ENCODE measurements around the gene TRAF7.

The TRAF7 gene

GRCh38 chr16:2165861-2166260 is 10.3 kb downstream of the TRAF7 start:
- H3K36me3 ChIP-seq (ENCODE audit: control insufficient read depth, insufficient read depth, low read length) = peaks cover 9% of the 10 kb centered on the region
- H3K9me3 ChIP-seq (ENCODE audit: control insufficient read depth, low read length) = no peaks in the 10 kb centered on the region
- no peak overlapping the region for H3K27ac ChIP-seq (ENCODE audit: insufficient read depth, low read depth, low read length, poor library complexity, severe bottlenecking)
- no peaks in the 10 kb centered on the region for H3K27me3 ChIP-seq (ENCODE audit: control insufficient read depth, insufficient read depth, low read length, poor library complexity, severe bottlenecking)
- WGBS, 2 experiments = 95 to 97% methylated on average over 12 of the region's 12 CpGs
- H3K4me1 ChIP-seq (ENCODE audit: control insufficient read depth, insufficient read depth, low read length) = peaks cover 4% of the 10 kb centered on the region
- no peak overlapping the region for H3K4me3 ChIP-seq (ENCODE audit: insufficient read depth, low read depth, low read length)

GRCh38 chr16:2166263-2167067 is 10.9 kb downstream of the TRAF7 start:
- H3K36me3 ChIP-seq (ENCODE audit: control insufficient read depth, insufficient read depth, low read length) = peaks cover 9% of the 10 kb centered on the region

DNA sequence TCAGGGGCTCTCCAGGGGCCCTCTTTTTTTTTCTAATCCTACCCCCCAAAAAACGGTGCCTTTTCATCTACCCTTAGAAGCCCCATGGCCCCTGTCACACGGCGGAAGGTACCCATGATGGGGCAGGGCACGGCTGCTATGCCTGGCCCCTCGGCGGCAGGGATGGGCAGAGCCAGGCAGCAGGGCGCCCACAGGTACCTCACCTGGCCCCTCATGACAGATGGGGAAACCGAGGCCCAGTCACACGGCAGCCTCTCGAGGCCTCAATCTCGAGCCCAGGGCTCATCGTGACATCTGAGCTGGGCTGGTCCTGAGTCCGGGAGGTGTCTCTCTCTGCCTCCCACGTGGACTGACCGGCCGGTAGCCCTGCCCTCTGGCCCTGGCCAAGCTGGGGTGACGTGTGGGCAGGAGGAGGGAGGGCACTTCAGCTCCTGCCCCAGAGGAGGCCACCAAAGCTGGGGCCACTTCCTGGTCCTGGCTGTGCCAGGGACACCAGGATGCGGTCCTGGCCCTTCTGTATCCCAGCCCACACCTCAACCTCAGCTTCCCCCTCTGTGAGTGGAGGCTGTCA is 11.6 kb downstream of the TRAF7 start:
- Histone ChIP-seq H3K4me1 (ENCODE audit: control insufficient read depth, insufficient read depth, low read length) (no peaks in the 10 kb centered on the region), H3K36me3 (ENCODE audit: control insufficient read depth, insufficient read depth, low read length) (peaks cover 9% of the 10 kb centered on the region), H3K27me3 (ENCODE audit: control insufficient read depth, insufficient read depth, low read length, poor library complexity, severe bottlenecking) (no peaks in the 10 kb centered on the region), H3K27ac (ENCODE audit: insufficient read depth, low read depth, low read length, poor library complexity, severe bottlenecking) (no peak overlapping the region), H3K9me3 (ENCODE audit: control insufficient read depth, low read length) (no peaks in the 10 kb centered on the region), H3K4me3 (ENCODE audit: insufficient read depth, low read depth, low read length) (no peak overlapping the region)
- 94 to 95% methylated on average over 18 of the region's 18 CpGs for WGBS, 2 experiments

More at GRCh38 chr16:2166263-2167067, 10.9 kb downstream of the TRAF7 start:
- Histone ChIP-seq H3K4me3 (ENCODE audit: insufficient read depth, low read depth, low read length) (no peak overlapping the region), H3K27ac (ENCODE audit: insufficient read depth, low read depth, low read length, poor library complexity, severe bottlenecking) (no peak overlapping the region), H3K9me3 (ENCODE audit: control insufficient read depth, low read length) (no peaks in the 10 kb centered on the region), H3K4me1 (ENCODE audit: control insufficient read depth, insufficient read depth, low read length) (no peaks in the 10 kb centered on the region), H3K27me3 (ENCODE audit: control insufficient read depth, insufficient read depth, low read length, poor library complexity, severe bottlenecking) (no peaks in the 10 kb centered on the region)
- 95 to 96% methylated on average over 17 of the region's 17 CpGs for WGBS, 2 experiments

GRCh38 chr16:2170080-2170479 is 14.5 kb downstream of the TRAF7 start:
- Histone ChIP-seq H3K27me3 (ENCODE audit: control insufficient read depth, insufficient read depth, low read length, poor library complexity, severe bottlenecking) (no peaks in the 10 kb centered on the region), H3K4me3 (ENCODE audit: insufficient read depth, low read depth, low read length) (no peak overlapping the region), H3K36me3 (ENCODE audit: control insufficient read depth, insufficient read depth, low read length) (peaks cover 18% of the 10 kb centered on the region), H3K4me1 (ENCODE audit: control insufficient read depth, insufficient read depth, low read length) (no peaks in the 10 kb centered on the region), H3K9me3 (ENCODE audit: control insufficient read depth, low read length) (no peaks in the 10 kb centered on the region), H3K27ac (ENCODE audit: insufficient read depth, low read depth, low read length, poor library complexity, severe bottlenecking) (no peak overlapping the region)
- 95 to 97% methylated on average over 18 of the region's 18 CpGs for WGBS, 2 experiments

DNA sequence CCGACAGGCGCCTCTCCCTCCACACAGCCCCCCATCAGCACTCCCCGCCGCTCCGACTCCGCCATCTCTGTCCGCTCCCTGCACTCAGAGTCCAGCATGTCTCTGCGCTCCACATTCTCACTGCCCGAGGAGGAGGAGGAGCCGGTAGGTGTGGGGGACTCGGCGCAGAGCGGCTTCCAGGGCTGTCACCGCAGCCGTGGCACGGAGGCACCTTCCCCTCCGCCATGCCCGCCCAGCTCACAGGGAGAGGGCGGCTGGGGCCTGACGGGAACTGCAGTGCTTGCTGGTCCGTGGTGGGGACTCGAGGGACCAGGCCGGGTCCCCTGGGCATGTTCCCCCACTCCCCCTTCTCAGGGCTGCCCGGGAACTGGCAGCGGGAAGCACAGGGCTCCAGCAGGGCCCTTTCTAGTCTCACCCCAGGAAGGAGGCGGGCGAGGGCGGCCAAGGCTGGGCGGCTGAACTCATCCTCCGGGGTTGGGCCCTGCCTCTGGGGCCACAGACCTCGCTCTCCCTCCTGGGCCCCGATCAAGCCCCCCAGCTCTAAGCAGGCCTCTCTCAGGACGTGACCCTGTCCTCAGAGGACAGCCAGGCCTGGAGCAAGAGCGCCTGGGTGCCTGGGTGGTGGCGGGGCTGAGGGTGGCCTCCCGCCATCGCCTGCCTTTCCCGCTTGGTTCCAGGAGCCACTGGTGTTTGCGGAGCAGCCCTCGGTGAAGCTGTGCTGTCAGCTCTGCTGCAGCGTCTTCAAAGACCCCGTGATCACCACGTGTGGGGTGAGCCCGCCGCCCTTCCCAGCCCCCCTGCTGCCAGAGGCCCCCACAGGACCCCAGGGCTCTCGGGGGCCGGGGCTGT is 15.2 kb downstream of the TRAF7 start:
- WGBS, 2 experiments = 96% methylated on average over 47 of the region's 47 CpGs
- Histone ChIP-seq H3K4me3 (ENCODE audit: insufficient read depth, low read depth, low read length) (no peak overlapping the region), H3K9me3 (ENCODE audit: control insufficient read depth, low read length) (no peaks in the 10 kb centered on the region), H3K4me1 (ENCODE audit: control insufficient read depth, insufficient read depth, low read length) (no peaks in the 10 kb centered on the region), H3K36me3 (ENCODE audit: control insufficient read depth, insufficient read depth, low read length) (peaks cover 21% of the 10 kb centered on the region), H3K27me3 (ENCODE audit: control insufficient read depth, insufficient read depth, low read length, poor library complexity, severe bottlenecking) (no peaks in the 10 kb centered on the region), H3K27ac (ENCODE audit: insufficient read depth, low read depth, low read length, poor library complexity, severe bottlenecking) (no peak overlapping the region)

DNA sequence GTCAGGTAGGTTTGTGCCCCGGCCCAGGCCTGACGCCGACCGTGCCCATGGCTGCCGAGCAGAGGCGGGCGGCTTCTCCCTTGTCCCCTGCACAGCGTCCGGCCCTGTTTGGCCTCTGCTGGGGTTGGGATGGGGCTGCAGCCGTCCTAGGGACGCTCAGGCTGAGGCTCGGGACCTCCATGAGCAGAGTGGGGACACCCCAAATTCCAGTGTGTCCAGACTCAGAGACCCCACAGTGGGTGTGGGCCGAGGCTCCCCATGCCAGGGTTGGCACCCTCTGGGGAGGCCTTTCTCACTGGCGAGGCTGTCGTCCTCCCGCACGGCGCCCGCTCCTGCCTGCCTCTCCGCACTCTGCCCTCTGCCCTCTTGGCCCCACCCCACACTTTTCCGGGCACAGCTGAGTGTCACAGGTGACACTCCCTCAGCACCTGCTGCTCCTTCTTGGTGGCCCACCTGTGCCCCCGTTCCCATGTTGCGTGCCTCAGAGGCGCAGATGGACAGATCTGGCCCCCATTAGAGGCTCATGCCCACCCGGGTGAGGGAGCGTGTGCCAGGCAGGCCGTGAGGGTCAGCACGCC is 16.1 kb downstream of the TRAF7 start:
- H3K36me3 ChIP-seq (ENCODE audit: control insufficient read depth, insufficient read depth, low read length) = peaks cover 21% of the 10 kb centered on the region

GRCh38 chr16:2172688-2173335 is 17.2 kb downstream of the TRAF7 start:
- WGBS, 2 experiments = 95% methylated on average over 29 of the region's 29 CpGs

More for the DNA sequence above, 16.1 kb downstream of the TRAF7 start:
- H3K4me1 ChIP-seq (ENCODE audit: control insufficient read depth, insufficient read depth, low read length) = no peaks in the 10 kb centered on the region
- no peaks in the 10 kb centered on the region for H3K27me3 ChIP-seq (ENCODE audit: control insufficient read depth, insufficient read depth, low read length, poor library complexity, severe bottlenecking)
- H3K27ac ChIP-seq (ENCODE audit: insufficient read depth, low read depth, low read length, poor library complexity, severe bottlenecking) = no peak overlapping the region
- H3K4me3 ChIP-seq (ENCODE audit: insufficient read depth, low read depth, low read length) = no peak overlapping the region
- H3K9me3 ChIP-seq (ENCODE audit: control insufficient read depth, low read length) = no peaks in the 10 kb centered on the region
- 96 to 97% methylated on average over 28 of the region's 28 CpGs for WGBS, 2 experiments

GRCh38 chr16:2173366-2173765 is 17.8 kb downstream of the TRAF7 start:
- Histone ChIP-seq H3K9me3 (ENCODE audit: control insufficient read depth, low read length) (no peaks in the 10 kb centered on the region), H3K36me3 (ENCODE audit: control insufficient read depth, insufficient read depth, low read length) (peaks cover 21% of the 10 kb centered on the region), H3K4me1 (ENCODE audit: control insufficient read depth, insufficient read depth, low read length) (no peaks in the 10 kb centered on the region), H3K27ac (ENCODE audit: insufficient read depth, low read depth, low read length, poor library complexity, severe bottlenecking) (no peak overlapping the region), H3K27me3 (ENCODE audit: control insufficient read depth, insufficient read depth, low read length, poor library complexity, severe bottlenecking) (no peaks in the 10 kb centered on the region), H3K4me3 (ENCODE audit: insufficient read depth, low read depth, low read length) (no peak overlapping the region)
- WGBS, 2 experiments = 91 to 97% methylated on average over 14 of the region's 14 CpGs

More at GRCh38 chr16:2172688-2173335, 17.2 kb downstream of the TRAF7 start:
- H3K36me3 ChIP-seq (ENCODE audit: control insufficient read depth, insufficient read depth, low read length) = peaks cover 21% of the 10 kb centered on the region
- no peaks in the 10 kb centered on the region for H3K9me3 ChIP-seq (ENCODE audit: control insufficient read depth, low read length)
- no peak overlapping the region for H3K4me3 ChIP-seq (ENCODE audit: insufficient read depth, low read depth, low read length)
- H3K27me3 ChIP-seq (ENCODE audit: control insufficient read depth, insufficient read depth, low read length, poor library complexity, severe bottlenecking) = no peaks in the 10 kb centered on the region
- no peak overlapping the region for H3K27ac ChIP-seq (ENCODE audit: insufficient read depth, low read depth, low read length, poor library complexity, severe bottlenecking)
- no peaks in the 10 kb centered on the region for H3K4me1 ChIP-seq (ENCODE audit: control insufficient read depth, insufficient read depth, low read length)

DNA sequence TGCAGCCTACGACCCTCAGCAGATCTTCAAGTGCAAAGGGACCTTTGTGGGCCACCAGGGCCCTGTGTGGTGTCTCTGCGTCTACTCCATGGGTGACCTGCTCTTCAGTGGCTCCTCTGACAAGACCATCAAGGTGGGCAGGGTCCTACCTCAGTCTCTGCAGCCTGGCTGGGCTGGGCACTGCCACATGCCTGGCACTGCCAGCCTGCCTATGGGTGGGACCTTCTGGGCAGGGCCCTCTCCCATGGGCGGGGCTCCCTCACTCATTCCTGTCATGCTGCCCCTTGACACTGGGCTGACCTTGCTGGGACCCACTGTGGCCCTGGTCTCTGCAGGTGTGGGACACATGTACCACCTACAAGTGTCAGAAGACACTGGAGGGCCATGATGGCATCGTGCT is 18.3 kb downstream of the TRAF7 start:
- H3K9me3 ChIP-seq (ENCODE audit: control insufficient read depth, low read length) = no peaks in the 10 kb centered on the region
- WGBS, 2 experiments = 94 to 97% methylated on average over 4 of the region's 4 CpGs
- H3K27me3 ChIP-seq (ENCODE audit: control insufficient read depth, insufficient read depth, low read length, poor library complexity, severe bottlenecking) = no peaks in the 10 kb centered on the region
- H3K27ac ChIP-seq (ENCODE audit: insufficient read depth, low read depth, low read length, poor library complexity, severe bottlenecking) = no peak overlapping the region
- peaks cover 21% of the 10 kb centered on the region for H3K36me3 ChIP-seq (ENCODE audit: control insufficient read depth, insufficient read depth, low read length)
- H3K4me3 ChIP-seq (ENCODE audit: insufficient read depth, low read depth, low read length) = no peak overlapping the region
- no peaks in the 10 kb centered on the region for H3K4me1 ChIP-seq (ENCODE audit: control insufficient read depth, insufficient read depth, low read length)

Measured in ectodermal cell (in vitro differentiated cells).